Keratinocyte (primary cell): Measurements from ENCODE around the gene IL7R.

Experiments
- EZH2 ChIP-seq: IDR thresholded peaks from one replicate; pipeline ENCODE4 v1.6.1; 2012; ENCODE audit warnings: inconsistent platforms, mild to moderate bottlenecking, low read length, moderate library complexity
- TF ChIP-seq, protein P1 (sequence below), 3 experiments: IDR thresholded peaks in 1 of 3; conservative IDR thresholded peaks in 1 of 3; optimal IDR thresholded peaks in 1 of 3; 2 replicates in 2 of 3; 3 replicates in 1 of 3; pipeline versions ENCODE3 to v1.5.1; 2011; ENCODE audit warnings: low read length in 3 of 3, mild to moderate bottlenecking in 3 of 3, moderate library complexity in 2 of 3, control low read depth in 1 of 3, inconsistent platforms in 1 of 3; ENCODE audit not compliant: insufficient read depth in 2 of 3; ENCODE audit errors: extremely low read depth in 1 of 3

DNA sequence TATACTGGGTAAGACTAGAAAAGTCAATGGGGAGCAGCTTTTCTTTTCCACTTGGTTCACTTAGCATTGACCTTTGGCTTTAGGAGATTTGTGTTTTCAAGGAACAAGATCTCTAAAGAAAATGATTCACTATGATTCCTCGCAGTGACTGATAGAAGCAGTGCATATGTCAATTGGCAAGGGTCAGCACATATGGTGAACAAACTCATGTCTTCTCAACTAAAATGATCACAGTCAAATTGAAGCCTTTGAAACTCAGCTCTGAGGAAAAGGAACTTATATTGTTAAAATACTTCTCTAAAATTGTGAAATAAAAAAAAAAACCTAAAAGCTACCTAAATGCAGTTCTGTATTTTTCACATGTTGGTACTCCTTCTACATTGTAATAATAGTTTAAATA, 43.2 kb upstream of the IL7R start:
- TF ChIP-seq, protein P1, sequence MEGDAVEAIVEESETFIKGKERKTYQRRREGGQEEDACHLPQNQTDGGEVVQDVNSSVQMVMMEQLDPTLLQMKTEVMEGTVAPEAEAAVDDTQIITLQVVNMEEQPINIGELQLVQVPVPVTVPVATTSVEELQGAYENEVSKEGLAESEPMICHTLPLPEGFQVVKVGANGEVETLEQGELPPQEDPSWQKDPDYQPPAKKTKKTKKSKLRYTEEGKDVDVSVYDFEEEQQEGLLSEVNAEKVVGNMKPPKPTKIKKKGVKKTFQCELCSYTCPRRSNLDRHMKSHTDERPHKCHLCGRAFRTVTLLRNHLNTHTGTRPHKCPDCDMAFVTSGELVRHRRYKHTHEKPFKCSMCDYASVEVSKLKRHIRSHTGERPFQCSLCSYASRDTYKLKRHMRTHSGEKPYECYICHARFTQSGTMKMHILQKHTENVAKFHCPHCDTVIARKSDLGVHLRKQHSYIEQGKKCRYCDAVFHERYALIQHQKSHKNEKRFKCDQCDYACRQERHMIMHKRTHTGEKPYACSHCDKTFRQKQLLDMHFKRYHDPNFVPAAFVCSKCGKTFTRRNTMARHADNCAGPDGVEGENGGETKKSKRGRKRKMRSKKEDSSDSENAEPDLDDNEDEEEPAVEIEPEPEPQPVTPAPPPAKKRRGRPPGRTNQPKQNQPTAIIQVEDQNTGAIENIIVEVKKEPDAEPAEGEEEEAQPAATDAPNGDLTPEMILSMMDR (optimal IDR thresholded peaks at IDR 0.05 in 1 of 3, IDR thresholded peaks at IDR 0.05 in 1 of 3, conservative IDR thresholded peaks at IDR 0.05 in 1 of 3; ENCODE audit: extremely low read depth in 1 of 3, insufficient read depth in 2 of 3, low read length in 3 of 3), result no peak
- TF ChIP-seq EZH2, result no peak
